Measurements from ENCODE around the gene SNX8. TPM values are rescaled to one million over a fixed set of nuclear protein-coding genes. Genes with fewer than 3 reads are reported as not detected.

Gene SNX8
- total and polyA plus RNA-seq, 2 of the 13 experiments (the other 11 are each of a cell fraction or from before 2014, with no cell fraction given) = 20.6 to 45.2 TPM

DNA sequence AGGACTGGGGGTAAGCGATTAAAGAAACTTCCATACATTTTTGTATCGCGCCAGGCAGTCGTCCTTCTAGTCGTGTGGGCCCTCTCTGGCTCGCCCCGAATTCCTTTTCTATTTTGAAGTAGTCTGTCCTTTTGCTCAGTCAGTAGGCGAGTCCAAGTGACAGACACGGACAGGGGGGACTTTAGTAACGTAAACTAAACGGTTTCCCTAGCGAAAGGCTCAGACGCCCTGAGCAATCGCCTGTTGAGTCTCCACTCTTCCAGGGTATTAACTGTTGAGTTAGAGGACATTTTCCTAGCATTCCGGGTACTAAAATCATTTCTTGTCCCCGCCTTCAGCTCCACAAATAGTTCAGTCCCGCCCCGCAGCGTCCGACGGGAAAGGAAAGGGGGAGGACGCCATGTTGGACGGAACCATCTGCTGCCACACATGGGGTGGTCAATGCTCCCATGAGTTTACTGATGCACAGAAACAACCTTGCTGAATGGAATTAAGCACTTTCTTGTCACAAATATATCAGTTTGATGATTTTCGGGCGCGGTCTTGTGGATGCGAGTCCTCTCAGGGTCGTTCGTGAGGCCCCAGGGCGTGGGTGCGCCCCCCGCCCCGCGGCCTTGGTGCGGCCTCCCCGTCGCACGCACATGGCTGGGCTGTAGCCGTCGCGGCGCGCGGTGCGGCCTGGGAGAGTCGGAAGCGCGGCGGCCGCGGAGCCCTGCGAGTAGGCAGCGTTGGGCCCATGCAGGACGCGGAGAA, 40.1 kb upstream of the SNX8 start, which contains the start of gene EIF3B (continued):
- TF ChIP-seq, protein P1, sequence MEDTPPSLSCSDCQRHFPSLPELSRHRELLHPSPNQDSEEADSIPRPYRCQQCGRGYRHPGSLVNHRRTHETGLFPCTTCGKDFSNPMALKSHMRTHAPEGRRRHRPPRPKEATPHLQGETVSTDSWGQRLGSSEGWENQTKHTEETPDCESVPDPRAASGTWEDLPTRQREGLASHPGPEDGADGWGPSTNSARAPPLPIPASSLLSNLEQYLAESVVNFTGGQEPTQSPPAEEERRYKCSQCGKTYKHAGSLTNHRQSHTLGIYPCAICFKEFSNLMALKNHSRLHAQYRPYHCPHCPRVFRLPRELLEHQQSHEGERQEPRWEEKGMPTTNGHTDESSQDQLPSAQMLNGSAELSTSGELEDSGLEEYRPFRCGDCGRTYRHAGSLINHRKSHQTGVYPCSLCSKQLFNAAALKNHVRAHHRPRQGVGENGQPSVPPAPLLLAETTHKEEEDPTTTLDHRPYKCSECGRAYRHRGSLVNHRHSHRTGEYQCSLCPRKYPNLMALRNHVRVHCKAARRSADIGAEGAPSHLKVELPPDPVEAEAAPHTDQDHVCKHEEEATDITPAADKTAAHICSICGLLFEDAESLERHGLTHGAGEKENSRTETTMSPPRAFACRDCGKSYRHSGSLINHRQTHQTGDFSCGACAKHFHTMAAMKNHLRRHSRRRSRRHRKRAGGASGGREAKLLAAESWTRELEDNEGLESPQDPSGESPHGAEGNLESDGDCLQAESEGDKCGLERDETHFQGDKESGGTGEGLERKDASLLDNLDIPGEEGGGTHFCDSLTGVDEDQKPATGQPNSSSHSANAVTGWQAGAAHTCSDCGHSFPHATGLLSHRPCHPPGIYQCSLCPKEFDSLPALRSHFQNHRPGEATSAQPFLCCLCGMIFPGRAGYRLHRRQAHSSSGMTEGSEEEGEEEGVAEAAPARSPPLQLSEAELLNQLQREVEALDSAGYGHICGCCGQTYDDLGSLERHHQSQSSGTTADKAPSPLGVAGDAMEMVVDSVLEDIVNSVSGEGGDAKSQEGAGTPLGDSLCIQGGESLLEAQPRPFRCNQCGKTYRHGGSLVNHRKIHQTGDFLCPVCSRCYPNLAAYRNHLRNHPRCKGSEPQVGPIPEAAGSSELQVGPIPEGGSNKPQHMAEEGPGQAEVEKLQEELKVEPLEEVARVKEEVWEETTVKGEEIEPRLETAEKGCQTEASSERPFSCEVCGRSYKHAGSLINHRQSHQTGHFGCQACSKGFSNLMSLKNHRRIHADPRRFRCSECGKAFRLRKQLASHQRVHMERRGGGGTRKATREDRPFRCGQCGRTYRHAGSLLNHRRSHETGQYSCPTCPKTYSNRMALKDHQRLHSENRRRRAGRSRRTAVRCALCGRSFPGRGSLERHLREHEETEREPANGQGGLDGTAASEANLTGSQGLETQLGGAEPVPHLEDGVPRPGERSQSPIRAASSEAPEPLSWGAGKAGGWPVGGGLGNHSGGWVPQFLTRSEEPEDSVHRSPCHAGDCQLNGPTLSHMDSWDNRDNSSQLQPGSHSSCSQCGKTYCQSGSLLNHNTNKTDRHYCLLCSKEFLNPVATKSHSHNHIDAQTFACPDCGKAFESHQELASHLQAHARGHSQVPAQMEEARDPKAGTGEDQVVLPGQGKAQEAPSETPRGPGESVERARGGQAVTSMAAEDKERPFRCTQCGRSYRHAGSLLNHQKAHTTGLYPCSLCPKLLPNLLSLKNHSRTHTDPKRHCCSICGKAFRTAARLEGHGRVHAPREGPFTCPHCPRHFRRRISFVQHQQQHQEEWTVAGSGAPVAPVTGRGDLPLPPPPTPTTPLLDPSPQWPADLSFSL (CRISPR knock-in tag; IDR thresholded peaks at IDR 0.05) = no peak
- TF ChIP-seq ZNF180 (CRISPR knock-in tag; IDR thresholded peaks at IDR 0.05; ENCODE audit: borderline replicate concordance, low read depth) (no peak), ZNF740 (CRISPR knock-in tag; IDR thresholded peaks at IDR 0.05) (no peak), ZSCAN20 (CRISPR knock-in tag; IDR thresholded peaks at IDR 0.05; ENCODE audit: borderline replicate concordance) (no peak), EHMT2 (IDR thresholded peaks at IDR 0.05; ENCODE audit: borderline replicate concordance, low read depth, low read length) (no peak), THAP8 (CRISPR knock-in tag; IDR thresholded peaks at IDR 0.05; ENCODE audit: borderline replicate concordance) (no peak), ZNF446 (CRISPR knock-in tag; IDR thresholded peaks at IDR 0.05) (peak; percentile 48; the same call in 1 of the 2 replicates), FIP1L1 (IDR thresholded peaks at IDR 0.05; ENCODE audit: borderline replicate concordance, insufficient read depth, low read depth, low read length) (no peak), MXI1 (IDR thresholded peaks at IDR 0.05; ENCODE audit: borderline replicate concordance, low read depth, low read length) (peak; percentile 97; the same call in 2 of the 3 replicates), SOX13 (IDR thresholded peaks at IDR 0.05) (no peak), SOX13 (CRISPR knock-in tag; conservative IDR thresholded peaks at IDR 0.05 in 1 of 2, IDR thresholded peaks at IDR 0.05 in 1 of 2) (no peak), ZNF772 (CRISPR knock-in tag; IDR thresholded peaks at IDR 0.05) (no peak; the same call in 1 of the 2 replicates), ZMYM2 (CRISPR knock-in tag; IDR thresholded peaks at IDR 0.05) (no peak), SNAPC2 (CRISPR knock-in tag; IDR thresholded peaks at IDR 0.05) (no peak), AKAP8 (CRISPR knock-in tag; IDR thresholded peaks at IDR 0.05) (no peak), GFI1 (CRISPR knock-in tag; IDR thresholded peaks at IDR 0.05; ENCODE audit: borderline replicate concordance) (no peak), ZNF337 (CRISPR knock-in tag; IDR thresholded peaks at IDR 0.05; ENCODE audit: borderline replicate concordance, low read depth) (no peak), POLR2AphosphoS5 (IDR thresholded peaks at IDR 0.05; ENCODE audit: low read depth, low read length) (peak; percentile 71), HNF4G (IDR thresholded peaks at IDR 0.05; ENCODE audit: borderline replicate concordance, low read depth, low read length) (no peak), HNF4G (CRISPR knock-in tag; IDR thresholded peaks at IDR 0.05; ENCODE audit: borderline replicate concordance, low read depth) (no peak), ZNF749 (CRISPR knock-in tag; IDR thresholded peaks at IDR 0.05; ENCODE audit: borderline replicate concordance) (0 out of 2 replicates have a peak, but pooled peaks have one; percentile 54), YEATS4 (CRISPR knock-in tag; IDR thresholded peaks at IDR 0.05; ENCODE audit: borderline replicate concordance) (peak; percentile 94), ZNF546 (CRISPR knock-in tag; conservative IDR thresholded peaks at IDR 0.05) (no peak)

Data from HepG2 (cell line).